NCI-H2107 treated with DMSO at 0.1 percent for 48 hours (cell line): ENCODE measurements around the gene TBC1D3I.
"Not testable (repeated sequence)": the region's sequence is repeated elsewhere in the genome, so short reads cannot be mapped to it uniquely, and the experiment has no call there.

Source experiments
- DNase-seq: peaks from one replicate; lab custom pipeline; 2025; ENCODE audit not compliant: unreplicated experiment; lab: John Stamatoyannopoulos, UW

Gene TBC1D3I

GRCh38 chr17:36264470-36264869, at the start of gene TBC1D3I:
TSS of gene TBC1D3I (minus strand) at chr17:36264570. CDS start at chr17:36262985, 1,585 bp downstream.
- not testable (repeated sequence) for DNase-seq

GRCh38 chr17:36295161-36295560, 30.8 kb upstream of the TBC1D3I start:
- DNase-seq = not testable (repeated sequence)

- DNase-seq = not testable (repeated sequence)
Observed at GRCh38 chr17:36289965-36290612, 25.7 kb upstream of the TBC1D3I start.

- DNase-seq = not testable (repeated sequence)
Observed at GRCh38 chr17:36284219-36284618, 19.8 kb upstream of the TBC1D3I start.

- DNase-seq = not testable (repeated sequence)
Observed at GRCh38 chr17:36283256-36283655, 18.9 kb upstream of the TBC1D3I start.

GRCh38 chr17:36242046-36242445, 22.3 kb downstream of the TBC1D3I start:
- not testable (repeated sequence) for DNase-seq

GRCh38 chr17:36229644-36230043, 34.7 kb downstream of the TBC1D3I start:
- not testable (repeated sequence) for DNase-seq

GRCh38 chr17:36222967-36223366, 41.4 kb downstream of the TBC1D3I start:
- DNase-seq = not testable (repeated sequence)

- not testable (repeated sequence) for DNase-seq
Observed at GRCh38 chr17:36221581-36222100, 42.7 kb downstream of the TBC1D3I start.

GRCh38 chr17:36220737-36221580, 43.4 kb downstream of the TBC1D3I start:
- DNase-seq = not testable (repeated sequence)

GRCh38 chr17:36219556-36219955, 44.8 kb downstream of the TBC1D3I start:
- DNase-seq = not testable (repeated sequence)

- DNase-seq = not testable (repeated sequence)
Observed at GRCh38 chr17:36215406-36216308, 48.7 kb downstream of the TBC1D3I start.

GRCh38 chr17:36214918-36215317, 49.5 kb downstream of the TBC1D3I start:
- no peak for DNase-seq

GRCh38 chr17:36213695-36214094, 50.7 kb downstream of the TBC1D3I start:
- no peak for DNase-seq

GRCh38 chr17:36212966-36213365, 51.4 kb downstream of the TBC1D3I start:
- no peak for DNase-seq

GRCh38 chr17:36212272-36212605, 52.1 kb downstream of the TBC1D3I start:
- no peak for DNase-seq

- DNase-seq = not testable (repeated sequence)
Observed at GRCh38 chr17:36211484-36212271, 52.7 kb downstream of the TBC1D3I start.

- not testable (repeated sequence) for DNase-seq
Observed at GRCh38 chr17:36210439-36211211, 53.7 kb downstream of the TBC1D3I start, which contains the start of gene CCL4L2. TSS of gene CCL4L2 (plus strand) at chr17:36211063.

GRCh38 chr17:36209575-36209974, 54.8 kb downstream of the TBC1D3I start:
- DNase-seq = no peak
